ENCODE results near the gene CIBAR2. TPM values are rescaled to one million over a fixed set of nuclear protein-coding genes. Genes with fewer than 3 reads are reported as not detected.

CIBAR2 gene
- total and polyA plus RNA-seq, 2 experiments from 2014 or later: not detected

DNA sequence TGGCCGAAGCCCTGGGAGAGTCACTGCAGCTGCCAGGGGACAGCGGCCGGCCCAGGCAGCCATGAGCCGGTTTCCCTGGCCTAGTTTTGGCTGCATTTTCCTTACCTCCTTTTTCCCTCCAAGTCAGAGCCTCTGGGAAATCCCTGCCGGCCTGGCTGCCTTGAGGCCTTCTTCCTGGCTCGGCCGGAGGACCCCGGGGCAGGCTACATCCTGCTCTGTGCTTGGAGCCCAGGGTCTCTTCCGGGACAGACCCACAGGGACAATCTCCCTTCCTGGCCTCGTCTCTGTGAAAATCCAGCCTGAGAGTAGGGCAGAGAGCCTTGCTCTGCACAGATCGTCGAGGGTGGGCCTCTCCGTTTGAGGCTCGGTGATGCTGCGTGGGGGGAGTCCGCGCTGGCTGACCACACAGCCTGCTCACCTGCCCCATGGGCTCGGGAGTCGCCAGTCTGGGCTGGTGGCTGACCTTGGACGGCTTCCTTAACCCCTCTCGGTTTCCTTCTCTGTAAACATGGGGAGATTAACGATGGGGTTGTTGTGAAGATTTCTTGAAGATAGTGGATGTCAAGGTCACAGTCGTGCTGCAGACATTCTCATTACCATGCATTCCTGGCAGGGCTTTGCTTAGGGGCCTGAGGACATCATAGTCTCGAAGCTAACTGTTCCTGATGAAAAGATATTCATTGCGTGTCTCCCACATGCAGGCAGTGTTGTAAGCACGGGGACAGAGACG is 34.8 kb upstream of the CIBAR2 start:
- H3K4me1 ChIP-seq (ENCODE audit: insufficient read depth): no peaks in the 10 kb centered on the region
- no peaks in the 10 kb centered on the region for H4K20me1 ChIP-seq (replicated peaks; ENCODE audit: insufficient read depth)
- H3K9me3 Mint-ChIP-seq: peaks cover 3% of the 10 kb centered on the region; the same call in 2 of the 3 replicates
- H3K27me3 ChIP-seq (ENCODE audit: insufficient read depth): no peaks in the 10 kb centered on the region
- H3K4me1 Mint-ChIP-seq: peaks cover 6% of the 10 kb centered on the region
- no peak for DNase-seq (ENCODE audit: low spot score)
- peaks cover 12% of the 10 kb centered on the region for H3K27me3 Mint-ChIP-seq (ENCODE audit: insufficient read depth, low read depth, poor library complexity)
- H3K9me2 ChIP-seq (ENCODE audit: insufficient read depth): no peaks in the 10 kb centered on the region
- no peak for ATAC-seq
- no peak overlapping the region for H3K27ac ChIP-seq (ENCODE audit: low read depth)
- TF ChIP-seq ZNF114 (CRISPR knock-in tag; IDR thresholded peaks at IDR 0.05) (no peak), JUNB (IDR thresholded peaks at IDR 0.05; ENCODE audit: unreplicated experiment) (no peak), EZH2phosphoT487 (IDR thresholded peaks at IDR 0.05; ENCODE audit: unreplicated experiment) (no peak), ZNF331 (CRISPR knock-in tag; IDR thresholded peaks at IDR 0.05; ENCODE audit: low read depth) (no peak), POLR2AphosphoS5 (IDR thresholded peaks at IDR 0.05; ENCODE audit: low read depth) (no peak), CREB1 (CRISPR knock-in tag; IDR thresholded peaks at IDR 0.05; ENCODE audit: low read depth) (no peak), STAT1 (IDR thresholded peaks at IDR 0.05; ENCODE audit: unreplicated experiment) (no peak)
- TF ChIP-seq, protein P1, sequence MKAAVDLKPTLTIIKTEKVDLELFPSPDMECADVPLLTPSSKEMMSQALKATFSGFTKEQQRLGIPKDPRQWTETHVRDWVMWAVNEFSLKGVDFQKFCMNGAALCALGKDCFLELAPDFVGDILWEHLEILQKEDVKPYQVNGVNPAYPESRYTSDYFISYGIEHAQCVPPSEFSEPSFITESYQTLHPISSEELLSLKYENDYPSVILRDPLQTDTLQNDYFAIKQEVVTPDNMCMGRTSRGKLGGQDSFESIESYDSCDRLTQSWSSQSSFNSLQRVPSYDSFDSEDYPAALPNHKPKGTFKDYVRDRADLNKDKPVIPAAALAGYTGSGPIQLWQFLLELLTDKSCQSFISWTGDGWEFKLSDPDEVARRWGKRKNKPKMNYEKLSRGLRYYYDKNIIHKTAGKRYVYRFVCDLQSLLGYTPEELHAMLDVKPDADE (IDR thresholded peaks at IDR 0.05): no peak
- TF ChIP-seq, protein P2, sequence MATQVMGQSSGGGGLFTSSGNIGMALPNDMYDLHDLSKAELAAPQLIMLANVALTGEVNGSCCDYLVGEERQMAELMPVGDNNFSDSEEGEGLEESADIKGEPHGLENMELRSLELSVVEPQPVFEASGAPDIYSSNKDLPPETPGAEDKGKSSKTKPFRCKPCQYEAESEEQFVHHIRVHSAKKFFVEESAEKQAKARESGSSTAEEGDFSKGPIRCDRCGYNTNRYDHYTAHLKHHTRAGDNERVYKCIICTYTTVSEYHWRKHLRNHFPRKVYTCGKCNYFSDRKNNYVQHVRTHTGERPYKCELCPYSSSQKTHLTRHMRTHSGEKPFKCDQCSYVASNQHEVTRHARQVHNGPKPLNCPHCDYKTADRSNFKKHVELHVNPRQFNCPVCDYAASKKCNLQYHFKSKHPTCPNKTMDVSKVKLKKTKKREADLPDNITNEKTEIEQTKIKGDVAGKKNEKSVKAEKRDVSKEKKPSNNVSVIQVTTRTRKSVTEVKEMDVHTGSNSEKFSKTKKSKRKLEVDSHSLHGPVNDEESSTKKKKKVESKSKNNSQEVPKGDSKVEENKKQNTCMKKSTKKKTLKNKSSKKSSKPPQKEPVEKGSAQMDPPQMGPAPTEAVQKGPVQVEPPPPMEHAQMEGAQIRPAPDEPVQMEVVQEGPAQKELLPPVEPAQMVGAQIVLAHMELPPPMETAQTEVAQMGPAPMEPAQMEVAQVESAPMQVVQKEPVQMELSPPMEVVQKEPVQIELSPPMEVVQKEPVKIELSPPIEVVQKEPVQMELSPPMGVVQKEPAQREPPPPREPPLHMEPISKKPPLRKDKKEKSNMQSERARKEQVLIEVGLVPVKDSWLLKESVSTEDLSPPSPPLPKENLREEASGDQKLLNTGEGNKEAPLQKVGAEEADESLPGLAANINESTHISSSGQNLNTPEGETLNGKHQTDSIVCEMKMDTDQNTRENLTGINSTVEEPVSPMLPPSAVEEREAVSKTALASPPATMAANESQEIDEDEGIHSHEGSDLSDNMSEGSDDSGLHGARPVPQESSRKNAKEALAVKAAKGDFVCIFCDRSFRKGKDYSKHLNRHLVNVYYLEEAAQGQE (IDR thresholded peaks at IDR 0.05; ENCODE audit: unreplicated experiment): no peak
- H2AFZ ChIP-seq: no peak overlapping the region
- no peak overlapping the region for H3K4me3 ChIP-seq
- no peak overlapping the region for H3K4me3 Mint-ChIP-seq
- H3K36me3 Mint-ChIP-seq (ENCODE audit: low read depth): no peaks in the 10 kb centered on the region
- no peak overlapping the region for H3K27ac Mint-ChIP-seq
- no peak overlapping the region for H3K4me2 ChIP-seq
- H3K36me3 ChIP-seq (ENCODE audit: insufficient read depth): no peaks in the 10 kb centered on the region
- no peaks in the 10 kb centered on the region for H3F3A ChIP-seq (replicated peaks; ENCODE audit: low read depth)
- H3K79me2 ChIP-seq (replicated peaks; ENCODE audit: insufficient read depth): no peaks in the 10 kb centered on the region

DNA sequence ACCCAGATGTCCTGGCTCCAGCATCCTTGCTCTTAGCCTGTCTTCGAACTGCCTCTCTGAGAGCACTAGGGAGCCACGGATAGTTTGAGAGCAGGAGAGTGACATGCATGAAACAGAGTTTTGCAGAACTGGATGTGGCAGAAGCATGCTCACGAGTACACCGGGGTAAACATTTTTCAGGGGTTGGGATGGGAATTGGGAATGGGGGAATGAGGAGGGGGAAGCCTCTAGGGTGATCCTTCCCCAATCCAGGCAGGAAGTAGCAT is 34.2 kb upstream of the CIBAR2 start:
- Histone ChIP-seq H3K79me2 (replicated peaks; ENCODE audit: insufficient read depth) (no peaks in the 10 kb centered on the region), H3K27ac (ENCODE audit: low read depth) (no peak overlapping the region), H3K9me2 (ENCODE audit: insufficient read depth) (no peaks in the 10 kb centered on the region), H3K4me1 (ENCODE audit: insufficient read depth) (no peaks in the 10 kb centered on the region), H3K4me3 (no peak overlapping the region), H4K20me1 (replicated peaks; ENCODE audit: insufficient read depth) (no peaks in the 10 kb centered on the region), H3F3A (replicated peaks; ENCODE audit: low read depth) (no peaks in the 10 kb centered on the region), H2AFZ (no peak overlapping the region), H3K27me3 (ENCODE audit: insufficient read depth) (no peaks in the 10 kb centered on the region), H3K4me2 (no peak overlapping the region), H3K36me3 (ENCODE audit: insufficient read depth) (no peaks in the 10 kb centered on the region)
- peaks cover 3% of the 10 kb centered on the region; the same call in 2 of the 3 replicates for H3K9me3 Mint-ChIP-seq
- peaks cover 11% of the 10 kb centered on the region for H3K27me3 Mint-ChIP-seq (ENCODE audit: insufficient read depth, low read depth, poor library complexity)
- no peaks in the 10 kb centered on the region for H3K36me3 Mint-ChIP-seq (ENCODE audit: low read depth)
- no peak overlapping the region for H3K4me3 Mint-ChIP-seq
- peaks cover 6% of the 10 kb centered on the region; the same call in 2 of the 3 replicates for H3K4me1 Mint-ChIP-seq
- no peak overlapping the region for H3K27ac Mint-ChIP-seq
- no peak for ATAC-seq
- DNase-seq (ENCODE audit: low spot score): no peak
- TF ChIP-seq, protein P3, sequence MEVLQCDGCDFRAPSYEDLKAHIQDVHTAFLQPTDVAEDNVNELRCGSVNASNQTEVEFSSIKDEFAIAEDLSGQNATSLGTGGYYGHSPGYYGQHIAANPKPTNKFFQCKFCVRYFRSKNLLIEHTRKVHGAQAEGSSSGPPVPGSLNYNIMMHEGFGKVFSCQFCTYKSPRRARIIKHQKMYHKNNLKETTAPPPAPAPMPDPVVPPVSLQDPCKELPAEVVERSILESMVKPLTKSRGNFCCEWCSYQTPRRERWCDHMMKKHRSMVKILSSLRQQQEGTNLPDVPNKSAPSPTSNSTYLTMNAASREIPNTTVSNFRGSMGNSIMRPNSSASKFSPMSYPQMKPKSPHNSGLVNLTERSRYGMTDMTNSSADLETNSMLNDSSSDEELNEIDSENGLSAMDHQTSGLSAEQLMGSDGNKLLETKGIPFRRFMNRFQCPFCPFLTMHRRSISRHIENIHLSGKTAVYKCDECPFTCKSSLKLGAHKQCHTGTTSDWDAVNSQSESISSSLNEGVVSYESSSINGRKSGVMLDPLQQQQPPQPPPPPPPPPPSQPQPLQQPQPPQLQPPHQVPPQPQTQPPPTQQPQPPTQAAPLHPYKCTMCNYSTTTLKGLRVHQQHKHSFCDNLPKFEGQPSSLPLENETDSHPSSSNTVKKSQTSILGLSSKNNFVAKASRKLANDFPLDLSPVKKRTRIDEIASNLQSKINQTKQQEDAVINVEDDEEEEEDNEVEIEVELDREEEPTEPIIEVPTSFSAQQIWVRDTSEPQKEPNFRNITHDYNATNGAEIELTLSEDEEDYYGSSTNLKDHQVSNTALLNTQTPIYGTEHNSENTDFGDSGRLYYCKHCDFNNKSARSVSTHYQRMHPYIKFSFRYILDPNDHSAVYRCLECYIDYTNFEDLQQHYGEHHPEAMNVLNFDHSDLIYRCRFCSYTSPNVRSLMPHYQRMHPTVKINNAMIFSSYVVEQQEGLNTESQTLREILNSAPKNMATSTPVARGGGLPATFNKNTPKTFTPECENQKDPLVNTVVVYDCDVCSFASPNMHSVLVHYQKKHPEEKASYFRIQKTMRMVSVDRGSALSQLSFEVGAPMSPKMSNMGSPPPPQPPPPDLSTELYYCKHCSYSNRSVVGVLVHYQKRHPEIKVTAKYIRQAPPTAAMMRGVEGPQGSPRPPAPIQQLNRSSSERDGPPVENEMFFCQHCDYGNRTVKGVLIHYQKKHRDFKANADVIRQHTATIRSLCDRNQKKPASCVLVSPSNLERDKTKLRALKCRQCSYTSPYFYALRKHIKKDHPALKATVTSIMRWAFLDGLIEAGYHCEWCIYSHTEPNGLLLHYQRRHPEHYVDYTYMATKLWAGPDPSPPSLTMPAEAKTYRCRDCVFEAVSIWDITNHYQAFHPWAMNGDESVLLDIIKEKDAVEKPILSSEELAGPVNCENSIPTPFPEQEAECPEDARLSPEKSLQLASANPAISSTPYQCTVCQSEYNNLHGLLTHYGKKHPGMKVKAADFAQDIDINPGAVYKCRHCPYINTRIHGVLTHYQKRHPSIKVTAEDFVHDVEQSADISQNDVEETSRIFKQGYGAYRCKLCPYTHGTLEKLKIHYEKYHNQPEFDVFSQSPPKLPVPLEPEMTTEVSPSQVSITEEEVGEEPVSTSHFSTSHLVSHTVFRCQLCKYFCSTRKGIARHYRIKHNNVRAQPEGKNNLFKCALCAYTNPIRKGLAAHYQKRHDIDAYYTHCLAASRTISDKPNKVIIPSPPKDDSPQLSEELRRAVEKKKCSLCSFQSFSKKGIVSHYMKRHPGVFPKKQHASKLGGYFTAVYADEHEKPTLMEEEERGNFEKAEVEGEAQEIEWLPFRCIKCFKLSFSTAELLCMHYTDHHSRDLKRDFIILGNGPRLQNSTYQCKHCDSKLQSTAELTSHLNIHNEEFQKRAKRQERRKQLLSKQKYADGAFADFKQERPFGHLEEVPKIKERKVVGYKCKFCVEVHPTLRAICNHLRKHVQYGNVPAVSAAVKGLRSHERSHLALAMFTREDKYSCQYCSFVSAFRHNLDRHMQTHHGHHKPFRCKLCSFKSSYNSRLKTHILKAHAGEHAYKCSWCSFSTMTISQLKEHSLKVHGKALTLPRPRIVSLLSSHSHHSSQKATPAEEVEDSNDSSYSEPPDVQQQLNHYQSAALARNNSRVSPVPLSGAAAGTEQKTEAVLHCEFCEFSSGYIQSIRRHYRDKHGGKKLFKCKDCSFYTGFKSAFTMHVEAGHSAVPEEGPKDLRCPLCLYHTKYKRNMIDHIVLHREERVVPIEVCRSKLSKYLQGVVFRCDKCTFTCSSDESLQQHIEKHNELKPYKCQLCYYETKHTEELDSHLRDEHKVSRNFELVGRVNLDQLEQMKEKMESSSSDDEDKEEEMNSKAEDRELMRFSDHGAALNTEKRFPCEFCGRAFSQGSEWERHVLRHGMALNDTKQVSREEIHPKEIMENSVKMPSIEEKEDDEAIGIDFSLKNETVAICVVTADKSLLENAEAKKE (CRISPR knock-in tag; IDR thresholded peaks at IDR 0.05): no peak
- TF ChIP-seq JUNB (IDR thresholded peaks at IDR 0.05; ENCODE audit: unreplicated experiment) (no peak), STAT1 (IDR thresholded peaks at IDR 0.05; ENCODE audit: unreplicated experiment) (no peak)
